PFSK-1 (cell line): ENCODE results near the gene FNTB.

Experiments used
- POLR2AphosphoS5 ChIP-seq: IDR thresholded peaks from 2 replicates; pipeline ENCODE4 v1.6.1; 2012; ENCODE audit warnings: low read depth, mild to moderate bottlenecking, control low read depth, low read length, moderate library complexity
- REST ChIP-seq, 2 experiments: IDR thresholded peaks; 2 replicates each; pipeline versions ENCODE4 v1.6.1 to v1.8.0; 2011 to 2012; ENCODE audit warnings: low read depth in 2 of 2, low read length in 2 of 2, control low read depth in 1 of 2, inconsistent platforms in 1 of 2, mild to moderate bottlenecking in 1 of 2, moderate library complexity in 1 of 2; ENCODE audit not compliant: insufficient read depth in 1 of 2
- TAF1 ChIP-seq: IDR thresholded peaks from 2 replicates; pipeline ENCODE4 v1.6.1; 2012; ENCODE audit warnings: low read length, control low read depth, borderline replicate concordance; ENCODE audit not compliant: insufficient read depth

- TF ChIP-seq REST (IDR thresholded peaks at IDR 0.05; ENCODE audit: insufficient read depth in 1 of 2, low read depth in 2 of 2, low read length in 2 of 2) (no peak), TAF1 (no peak), POLR2AphosphoS5 (no peak)
Observed at GRCh38 chr14:65096323-65097089, 109.8 kb downstream of the FNTB start.
